Measurements from ENCODE around the gene ELFN1.

ELFN1 gene

GRCh38 chr7:1677206-1678080 lies 7.4 kb downstream of the ELFN1 start:
- no peak for DNase-seq

- DNase-seq: no peak
These were observed 8.0 kb downstream of the ELFN1 start for GRCh38 chr7:1678081-1678543.

GRCh38 chr7:1678571-1679325 lies 8.7 kb downstream of the ELFN1 start:
- DNase-seq: no peak

GRCh38 chr7:1679326-1679965 lies 9.4 kb downstream of the ELFN1 start:
- no peak for DNase-seq

GRCh38 chr7:1679966-1680730 lies 10.1 kb downstream of the ELFN1 start:
- DNase-seq: no peak

GRCh38 chr7:1681581-1681980 lies 11.5 kb downstream of the ELFN1 start:
- DNase-seq: no peak

GRCh38 chr7:1685000-1685624 lies 15.0 kb downstream of the ELFN1 start:
- DNase-seq: no peak

GRCh38 chr7:1688542-1688941 lies 18.5 kb downstream of the ELFN1 start:
- DNase-seq: no peak

- DNase-seq: no peak
These were observed 19.2 kb downstream of the ELFN1 start for GRCh38 chr7:1689311-1689710.

GRCh38 chr7:1690359-1690958 lies 20.4 kb downstream of the ELFN1 start:
- no peak for DNase-seq

GRCh38 chr7:1691096-1691495 lies 21.0 kb downstream of the ELFN1 start:
- no peak for DNase-seq

- no peak for DNase-seq
These were observed 21.8 kb downstream of the ELFN1 start for GRCh38 chr7:1691601-1692514.

GRCh38 chr7:1692515-1693418 lies 22.7 kb downstream of the ELFN1 start:
- DNase-seq: no peak

- no peak for DNase-seq
These were observed 23.4 kb downstream of the ELFN1 start for GRCh38 chr7:1693419-1693990.

- DNase-seq: no peak
These were observed 24.0 kb downstream of the ELFN1 start for GRCh38 chr7:1693991-1694524.

- DNase-seq: no peak
These were observed 24.8 kb downstream of the ELFN1 start for GRCh38 chr7:1694611-1695511.

GRCh38 chr7:1695800-1696454 lies 25.9 kb downstream of the ELFN1 start:
- no peak for DNase-seq

All from SIG-M5 (cell line).